NCI-H2196 (cell line): Measurements from ENCODE around the gene SCAMP1.
A peak's percentile ranks its signal among the peaks of the same experiment; 100 is the strongest.

Experiments
- DNase-seq: peaks from one replicate; lab custom pipeline; 2025; ENCODE audit not compliant: unreplicated experiment; lab: John Stamatoyannopoulos, UW

SCAMP1 gene

DNA sequence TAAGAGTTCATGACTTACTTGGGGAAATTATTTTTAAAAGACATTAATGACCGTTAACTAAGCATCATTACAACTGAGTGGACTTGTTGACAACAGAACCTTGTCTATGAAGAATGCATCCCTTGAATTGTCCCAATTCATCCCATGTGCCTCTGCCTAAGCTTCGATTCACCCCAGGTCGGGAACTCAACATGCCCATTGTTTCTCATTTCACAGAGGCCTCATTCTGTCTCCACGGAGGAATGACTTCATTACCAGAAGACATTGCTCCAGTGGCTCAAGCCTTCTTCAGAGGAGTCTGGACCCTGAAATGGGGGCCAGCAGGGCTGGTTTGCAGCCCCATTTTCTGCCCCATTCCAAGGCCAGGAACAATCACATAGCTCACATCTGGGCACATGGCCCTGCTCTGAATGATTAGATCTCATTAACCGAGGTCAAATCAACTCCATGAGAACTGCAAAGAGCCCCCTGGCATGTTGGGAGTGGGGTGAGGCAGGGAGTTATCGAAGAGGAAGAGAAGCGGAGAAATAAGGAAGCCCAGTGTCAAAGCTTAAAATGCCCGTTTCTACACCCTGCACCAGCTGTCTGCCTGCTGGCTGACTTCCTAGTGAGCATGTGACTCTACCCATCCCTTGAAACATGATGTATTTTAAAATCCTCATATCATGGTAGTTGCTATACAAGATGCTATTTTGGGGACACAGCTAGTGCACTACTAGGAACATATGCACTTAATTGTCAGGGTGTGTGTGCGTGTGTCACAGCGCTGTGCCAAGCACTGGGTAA lies 150.9 kb downstream of the SCAMP1 start:
- no peak for DNase-seq

DNA sequence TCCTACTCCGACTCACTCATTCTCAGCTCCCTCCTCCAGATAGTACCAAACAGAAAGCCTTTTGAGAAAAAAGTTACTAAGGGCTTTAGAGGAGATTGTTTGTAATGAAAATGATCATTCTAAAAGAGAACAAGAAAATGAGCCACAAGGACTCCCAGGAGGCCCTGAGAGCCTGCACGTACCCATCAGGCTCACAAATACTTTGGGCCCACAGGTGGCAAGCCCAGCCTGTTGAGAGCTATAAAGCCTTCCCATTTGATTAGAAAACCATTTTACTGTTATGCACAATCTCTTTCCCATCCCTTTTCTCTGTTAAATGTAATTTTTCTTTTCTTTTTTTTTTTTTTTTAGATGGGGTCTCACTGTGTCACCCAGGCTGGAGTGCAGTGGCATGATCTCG lies 152.0 kb downstream of the SCAMP1 start:
- DNase-seq: no peak

DNA sequence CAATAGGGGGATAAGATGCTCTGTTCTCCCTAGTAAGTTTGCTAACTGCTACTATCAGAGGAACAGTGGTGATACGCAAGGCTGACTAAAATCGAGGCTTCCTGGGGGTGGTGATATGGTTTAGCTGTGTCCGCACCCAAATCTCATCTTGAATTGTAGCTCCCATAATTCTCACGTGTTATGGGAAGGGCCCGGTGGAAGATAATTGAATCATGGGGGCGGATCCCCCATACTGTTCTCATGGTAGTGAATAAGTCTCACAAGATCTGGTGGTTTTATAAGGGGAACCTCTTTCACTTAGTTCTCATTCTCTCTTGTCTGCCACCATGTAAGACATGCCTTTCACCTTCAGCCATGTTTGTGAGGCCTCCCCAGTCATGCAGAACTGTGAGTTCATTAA lies 153.0 kb downstream of the SCAMP1 start:
- DNase-seq: no peak

DNA sequence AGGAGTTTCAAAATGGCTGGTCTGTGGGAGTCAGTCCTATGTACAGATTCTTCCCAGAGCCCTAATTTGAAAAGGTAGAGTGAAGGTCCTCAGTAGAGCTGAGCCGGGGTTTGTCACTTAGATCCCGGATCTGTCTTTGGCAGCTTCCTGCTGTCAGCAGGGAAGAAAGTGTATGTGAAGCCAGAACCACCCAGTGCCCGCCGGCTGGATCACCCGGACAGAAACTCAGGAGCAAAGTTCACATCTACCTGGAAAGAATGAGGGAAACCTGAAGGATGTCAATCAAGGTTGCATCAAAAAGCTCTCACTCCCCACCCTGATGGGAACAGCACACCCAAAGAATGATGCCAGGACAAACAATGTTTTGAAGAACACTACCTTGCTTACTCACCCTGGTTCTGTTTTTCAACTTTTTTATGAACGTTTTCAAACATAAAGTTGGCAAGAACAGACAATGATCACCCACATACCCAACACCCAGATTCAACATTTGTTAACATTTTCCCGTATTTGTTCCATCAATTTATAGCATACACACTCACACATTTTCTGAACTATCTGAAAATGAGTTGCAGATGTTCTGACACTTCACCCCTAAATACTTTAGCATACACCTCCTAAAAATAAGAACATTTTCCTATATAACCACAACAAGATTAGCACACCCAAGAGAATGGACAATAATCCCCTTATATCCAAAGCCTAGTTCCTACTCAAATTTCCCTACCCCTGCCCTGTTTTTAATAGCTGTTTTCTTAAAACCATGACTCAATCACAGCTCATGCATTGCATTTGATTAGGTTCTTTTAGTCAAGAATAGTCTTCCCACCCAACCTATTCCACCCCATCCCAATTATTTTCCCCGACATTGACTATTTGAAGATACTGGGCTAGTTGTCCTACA lies 154.3 kb downstream of the SCAMP1 start:
- no peak for DNase-seq

DNA sequence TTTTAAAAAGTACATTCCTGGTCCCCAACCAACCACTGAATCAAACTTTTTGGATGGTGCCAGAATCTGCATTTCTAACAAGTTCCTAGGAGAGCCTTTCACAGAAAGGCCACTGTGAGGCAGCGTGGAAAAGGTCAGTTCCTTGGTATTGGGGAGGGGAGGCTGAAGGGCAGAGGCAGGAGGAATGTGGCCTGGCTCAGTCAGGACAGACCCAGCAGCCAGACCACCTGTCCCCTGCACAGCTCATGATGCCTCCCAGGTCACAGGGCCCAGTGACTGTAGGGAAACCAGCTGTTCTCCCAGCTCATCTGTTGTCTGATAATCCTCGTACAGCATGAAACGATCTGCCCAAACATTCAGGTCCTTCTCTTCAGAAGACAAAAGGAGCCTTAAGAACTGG lies 155.3 kb downstream of the SCAMP1 start:
- no peak for DNase-seq

DNA sequence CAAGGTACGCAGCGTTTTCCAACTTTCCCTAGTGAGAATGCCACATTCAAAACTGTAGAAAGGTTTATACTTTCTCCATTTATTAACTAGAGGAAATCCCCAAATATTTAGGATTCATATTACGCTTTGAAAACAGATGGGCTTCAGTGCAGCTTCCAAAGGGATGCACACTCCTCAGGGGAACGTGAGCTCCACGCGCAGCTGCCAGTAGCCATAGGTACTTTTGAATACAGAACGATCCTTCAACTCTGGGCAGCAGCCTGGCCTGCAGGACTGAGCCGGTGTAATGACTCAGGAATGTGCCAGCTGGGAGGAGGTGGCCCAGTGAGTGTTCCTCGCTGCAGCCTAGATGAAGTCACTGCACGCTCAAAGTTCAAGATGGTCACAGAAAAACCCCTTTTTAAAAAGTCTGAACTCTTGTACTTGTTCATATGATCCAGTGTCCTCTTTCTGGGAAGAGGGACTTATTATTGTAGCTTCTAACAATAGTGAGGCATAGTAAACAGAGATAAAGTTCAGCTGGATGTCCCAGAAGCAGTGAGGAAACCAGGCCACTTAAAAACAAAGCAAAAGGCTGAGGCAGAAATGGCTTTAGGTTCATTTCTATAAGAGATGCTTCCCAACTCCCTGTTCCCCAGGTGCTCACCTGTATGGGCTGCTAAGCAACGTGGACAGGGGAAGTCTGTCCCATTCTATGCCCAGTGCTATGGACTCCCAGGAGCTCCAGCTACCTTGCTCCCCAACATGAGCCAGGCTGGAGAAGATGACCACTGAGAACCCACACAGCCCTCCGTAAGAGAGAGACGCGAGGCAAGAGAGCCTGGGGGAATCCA lies 158.2 kb downstream of the SCAMP1 start:
- DNase-seq: peak; percentile 23

DNA sequence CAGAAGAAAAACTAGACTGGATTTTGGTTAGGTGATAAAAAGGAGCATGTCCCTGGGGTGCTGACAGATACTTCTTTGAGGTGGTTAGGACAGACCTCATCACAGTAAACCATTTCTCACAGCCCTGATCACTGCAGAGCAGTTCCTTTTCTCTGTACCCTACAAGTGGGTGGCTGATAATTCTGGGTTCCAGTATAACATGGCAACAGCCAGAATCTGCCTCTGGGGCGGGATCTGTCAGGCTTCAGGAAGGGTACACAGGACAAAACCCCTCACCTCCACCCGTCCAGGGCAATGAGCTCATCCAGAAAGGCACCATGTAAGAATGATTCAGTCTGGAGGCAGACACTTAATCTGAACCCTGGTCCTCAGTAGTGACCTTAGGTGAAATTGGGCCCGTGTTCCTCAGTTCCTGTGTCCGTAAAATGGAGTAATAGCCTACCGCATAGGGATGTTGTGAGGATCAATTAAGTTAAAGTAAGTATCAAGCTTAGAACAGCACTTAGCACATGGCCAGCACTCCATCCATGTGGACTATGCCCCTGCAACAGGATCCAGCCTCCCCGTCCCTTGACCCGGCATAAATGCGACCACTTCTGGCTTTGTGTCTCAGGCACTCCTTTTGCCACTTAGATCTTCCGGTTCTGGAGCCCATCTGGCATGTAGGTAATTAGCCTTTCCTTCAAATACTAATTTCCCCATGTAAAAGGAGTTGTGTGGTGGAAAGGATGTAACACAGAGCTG lies 159.0 kb downstream of the SCAMP1 start:
- DNase-seq: no peak

DNA sequence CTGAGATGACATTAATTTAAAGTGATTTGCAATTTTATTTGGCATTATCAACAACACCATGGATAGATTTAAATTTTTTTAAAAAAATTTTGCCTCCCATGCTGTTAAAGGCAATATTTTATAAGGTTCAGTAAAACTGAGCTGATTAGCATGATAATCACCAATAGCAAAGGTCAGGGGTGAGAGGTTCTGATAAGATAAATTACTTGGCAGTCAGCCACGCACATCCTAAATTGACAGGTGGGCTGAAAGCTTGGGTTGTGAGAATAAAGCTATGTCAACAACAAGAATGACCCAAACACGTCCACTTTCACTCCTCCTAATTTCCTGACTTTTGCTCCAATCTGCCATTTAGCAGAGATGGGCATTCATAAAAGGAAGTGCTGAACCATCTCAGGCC lies 161.0 kb downstream of the SCAMP1 start:
- DNase-seq: no peak

DNA sequence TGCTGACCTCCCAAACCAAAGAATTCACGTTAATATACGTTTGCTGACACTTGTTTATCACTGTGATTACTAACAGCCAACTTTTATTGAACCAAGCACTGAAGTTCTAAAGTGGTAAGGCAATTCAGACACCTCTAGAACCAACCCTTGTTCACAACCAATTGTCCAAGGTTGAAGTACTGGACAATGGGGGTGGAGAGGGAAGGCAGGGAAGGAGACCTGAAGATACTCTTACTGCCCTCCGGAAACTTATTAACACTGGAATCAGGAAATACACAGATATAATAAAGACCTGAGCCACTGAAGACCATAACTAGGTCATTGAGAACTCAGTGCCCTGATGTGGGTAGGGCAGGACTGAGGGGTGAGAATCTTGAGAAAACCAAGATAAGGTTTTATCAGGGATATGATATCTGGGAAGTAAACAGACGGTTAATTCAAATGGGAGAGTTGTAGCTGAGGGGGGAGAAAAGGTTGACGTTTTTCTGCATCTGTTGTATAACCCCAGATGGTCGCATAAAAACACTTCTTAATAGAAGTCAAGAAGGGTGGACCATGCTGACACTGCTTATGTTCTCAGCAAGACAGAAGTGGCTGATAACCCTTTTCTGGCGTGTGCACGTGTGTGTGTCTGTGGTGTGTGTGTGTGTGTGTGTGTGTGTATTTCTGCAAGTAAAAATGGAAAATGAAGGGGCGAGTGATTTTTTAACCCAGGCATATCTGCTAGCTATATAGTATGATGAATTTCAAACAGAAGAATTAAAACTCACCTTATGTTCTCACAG lies 162.3 kb downstream of the SCAMP1 start:
- no peak for DNase-seq

DNA sequence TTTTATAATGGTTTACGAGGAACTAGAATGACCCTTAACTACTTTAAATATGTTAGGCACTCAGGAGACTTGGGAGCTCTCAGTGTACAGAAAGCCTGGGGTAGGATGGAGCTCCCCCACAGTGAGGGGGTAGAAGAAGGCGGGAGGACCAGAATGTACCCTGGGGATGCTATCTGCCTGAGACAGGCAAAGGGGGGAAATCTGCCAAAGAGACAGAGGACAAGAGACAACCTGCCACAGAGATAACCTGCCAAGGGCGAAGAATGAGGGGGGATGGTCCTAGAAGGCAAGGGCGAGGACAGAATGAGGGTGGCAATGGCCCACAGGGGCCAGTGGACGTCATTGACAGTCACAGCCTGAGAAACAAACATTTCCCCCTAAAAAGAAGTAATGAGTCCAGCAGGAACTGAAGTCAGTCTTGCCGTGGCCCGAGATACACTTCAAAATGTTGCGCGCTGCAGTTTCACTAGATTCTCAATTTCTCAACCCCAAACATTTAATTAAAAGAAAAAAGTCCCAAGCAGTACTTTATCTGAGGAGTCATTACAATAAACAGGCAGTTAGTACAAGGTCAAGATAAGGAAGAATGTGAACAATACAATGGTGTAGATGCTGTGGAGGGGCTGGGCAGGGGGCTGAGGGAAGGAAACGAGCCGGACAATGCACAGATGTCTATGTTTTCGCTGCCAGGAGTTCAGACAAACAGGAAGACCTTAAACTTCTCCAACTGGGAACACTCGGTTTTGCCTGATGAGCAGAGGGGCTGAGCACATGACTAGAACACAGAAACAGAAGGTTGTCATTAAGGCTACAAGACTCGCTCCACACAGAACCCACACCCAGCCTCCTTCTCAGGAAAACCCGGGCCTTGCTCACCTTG lies 163.1 kb downstream of the SCAMP1 start:
- no peak for DNase-seq

DNA sequence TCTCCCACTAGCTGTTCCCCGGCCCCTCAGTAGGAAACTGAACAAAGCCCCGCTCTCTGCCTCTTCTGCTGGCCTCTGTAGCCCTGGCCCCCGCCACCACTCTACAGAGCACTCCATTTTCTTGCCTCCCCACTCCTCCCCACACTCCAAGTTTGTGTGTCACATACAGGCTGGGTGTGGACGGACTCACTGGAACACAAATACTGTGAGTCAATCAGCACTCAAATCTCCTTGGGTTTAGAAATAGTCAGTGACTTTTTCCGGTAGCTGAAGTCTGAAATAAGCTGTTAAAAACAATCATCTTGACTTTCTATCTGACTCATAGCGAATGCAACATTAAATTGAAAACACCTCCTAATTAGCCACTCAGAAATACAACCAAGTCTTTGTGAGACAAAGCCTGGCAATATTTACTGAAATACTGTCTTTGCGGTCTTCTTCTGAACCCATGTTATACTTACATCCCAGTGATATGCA lies 165.7 kb downstream of the SCAMP1 start:
- DNase-seq: no peak

DNA sequence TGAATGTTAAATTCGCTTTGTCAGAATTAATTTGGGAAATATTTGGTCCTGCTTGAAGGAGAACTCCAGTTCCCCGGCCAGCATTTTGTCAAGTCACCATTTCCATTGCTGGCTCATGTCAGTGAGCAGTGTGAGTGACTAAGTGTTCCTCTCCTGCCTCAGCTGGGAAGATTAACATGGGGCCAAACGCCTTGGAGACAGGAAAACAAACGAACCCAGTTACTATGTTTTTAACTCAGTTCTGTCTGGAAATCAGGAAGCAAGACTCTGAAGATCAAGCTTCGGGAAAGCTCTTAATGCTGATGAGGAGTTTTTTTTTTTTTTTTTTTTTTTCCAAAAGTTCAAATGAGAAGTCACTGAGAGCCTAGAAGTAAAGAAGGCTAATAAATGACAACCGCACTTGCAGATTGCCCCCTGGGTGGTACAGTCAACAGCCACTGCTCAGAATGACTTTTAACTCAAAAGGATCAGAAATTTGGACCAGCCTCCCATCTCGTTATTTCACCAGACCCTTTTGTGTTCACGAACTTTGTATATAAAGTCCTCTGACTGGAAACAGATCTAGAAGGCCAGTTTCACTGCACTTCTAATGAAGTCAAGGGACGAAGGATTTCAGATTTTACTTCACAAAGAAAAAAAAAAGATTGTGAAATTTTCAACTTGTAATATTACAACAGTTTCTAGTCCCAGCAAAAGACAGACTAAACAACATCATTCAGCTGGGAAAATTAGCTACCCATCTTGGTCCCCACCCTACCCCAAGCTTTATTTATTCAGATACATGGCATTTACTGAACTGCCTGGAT lies 166.8 kb downstream of the SCAMP1 start:
- no peak for DNase-seq

DNA sequence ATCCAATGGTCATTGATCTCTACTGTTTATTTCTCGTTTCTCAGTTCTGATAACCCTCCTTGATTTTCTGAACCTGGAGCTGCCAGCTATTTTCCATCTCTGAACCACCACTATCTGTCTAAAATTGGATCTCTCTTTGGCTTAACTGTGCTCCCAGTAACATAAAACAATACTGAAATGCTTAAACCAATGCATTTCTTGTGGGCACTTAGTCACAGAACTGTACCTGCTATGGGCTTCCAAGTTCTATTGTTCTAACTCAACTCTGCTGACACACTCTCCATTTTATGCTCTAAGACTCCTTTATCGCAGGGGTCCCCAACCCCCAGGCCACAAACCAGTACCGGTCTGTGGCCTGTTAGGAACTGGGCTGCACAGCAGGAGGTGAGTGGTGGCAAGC lies 167.5 kb downstream of the SCAMP1 start:
- no peak for DNase-seq
